HG02973 (cell line): ENCODE measurements around the gene LAMP1.
"Not testable (repeated sequence)": the region's sequence is repeated elsewhere in the genome, so short reads cannot be mapped to it uniquely, and the experiment has no call there.

Experiments
- ATAC-seq: cut with Tn5 transposase; IDR thresholded peaks from one replicate; pipeline ENCODE4 v1.9.1; 2021; ENCODE audit warnings: moderate library complexity; ENCODE audit not compliant: unreplicated experiment

LAMP1 gene

GRCh38 chr13:113327391-113327765, 30.3 kb downstream of the LAMP1 start:
- ATAC-seq: no peak

- ATAC-seq: no peak
Measured at GRCh38 chr13:113327766-113328471, 30.9 kb downstream of the LAMP1 start.

GRCh38 chr13:113328851-113329250, 31.8 kb downstream of the LAMP1 start:
- ATAC-seq: no peak

GRCh38 chr13:113329656-113330312, 32.7 kb downstream of the LAMP1 start:
- no peak for ATAC-seq

GRCh38 chr13:113332615-113333014, 35.6 kb downstream of the LAMP1 start:
- ATAC-seq: no peak

GRCh38 chr13:113333076-113333475, 36.0 kb downstream of the LAMP1 start:
- no peak for ATAC-seq

- ATAC-seq: no peak
Measured at GRCh38 chr13:113337556-113337955, 40.5 kb downstream of the LAMP1 start.

- no peak for ATAC-seq
Measured at GRCh38 chr13:113337976-113338375, 40.9 kb downstream of the LAMP1 start.

- ATAC-seq: no peak
Measured at GRCh38 chr13:113338451-113338850, 41.4 kb downstream of the LAMP1 start.

GRCh38 chr13:113342820-113343691, 46.0 kb downstream of the LAMP1 start:
- ATAC-seq: no peak

- ATAC-seq: no peak
Measured at GRCh38 chr13:113343692-113343968, 46.6 kb downstream of the LAMP1 start.

- no peak for ATAC-seq
Measured at GRCh38 chr13:113345486-113345885, 48.4 kb downstream of the LAMP1 start.

- not testable (repeated sequence) for ATAC-seq
Measured at GRCh38 chr13:113347736-113348225, 50.7 kb downstream of the LAMP1 start.

- ATAC-seq: no peak
Measured at GRCh38 chr13:113348591-113348990, 51.6 kb downstream of the LAMP1 start.

- no peak for ATAC-seq
Measured at GRCh38 chr13:113349050-113349449, 52.0 kb downstream of the LAMP1 start.

GRCh38 chr13:113349491-113349890, 52.5 kb downstream of the LAMP1 start:
- ATAC-seq: no peak

GRCh38 chr13:113350065-113350937, 53.3 kb downstream of the LAMP1 start:
- no peak for ATAC-seq

GRCh38 chr13:113350938-113351335, 53.9 kb downstream of the LAMP1 start:
- no peak for ATAC-seq

GRCh38 chr13:113351514-113352026, 54.5 kb downstream of the LAMP1 start:
- no peak for ATAC-seq

GRCh38 chr13:113353254-113353653, 56.2 kb downstream of the LAMP1 start:
- no peak for ATAC-seq
